ENCODE data around the gene MERTK. TPM values are rescaled to one million over a fixed set of nuclear protein-coding genes. Genes with fewer than 3 reads are reported as not detected.

The MERTK gene
- total RNA-seq, 2 experiments from 2014 or later = 0.08 to 0.19 TPM

GRCh38 chr2:112021781-112022231 is 123.4 kb downstream of the MERTK start:
- TF ChIP-seq, protein P1, sequence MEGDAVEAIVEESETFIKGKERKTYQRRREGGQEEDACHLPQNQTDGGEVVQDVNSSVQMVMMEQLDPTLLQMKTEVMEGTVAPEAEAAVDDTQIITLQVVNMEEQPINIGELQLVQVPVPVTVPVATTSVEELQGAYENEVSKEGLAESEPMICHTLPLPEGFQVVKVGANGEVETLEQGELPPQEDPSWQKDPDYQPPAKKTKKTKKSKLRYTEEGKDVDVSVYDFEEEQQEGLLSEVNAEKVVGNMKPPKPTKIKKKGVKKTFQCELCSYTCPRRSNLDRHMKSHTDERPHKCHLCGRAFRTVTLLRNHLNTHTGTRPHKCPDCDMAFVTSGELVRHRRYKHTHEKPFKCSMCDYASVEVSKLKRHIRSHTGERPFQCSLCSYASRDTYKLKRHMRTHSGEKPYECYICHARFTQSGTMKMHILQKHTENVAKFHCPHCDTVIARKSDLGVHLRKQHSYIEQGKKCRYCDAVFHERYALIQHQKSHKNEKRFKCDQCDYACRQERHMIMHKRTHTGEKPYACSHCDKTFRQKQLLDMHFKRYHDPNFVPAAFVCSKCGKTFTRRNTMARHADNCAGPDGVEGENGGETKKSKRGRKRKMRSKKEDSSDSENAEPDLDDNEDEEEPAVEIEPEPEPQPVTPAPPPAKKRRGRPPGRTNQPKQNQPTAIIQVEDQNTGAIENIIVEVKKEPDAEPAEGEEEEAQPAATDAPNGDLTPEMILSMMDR (IDR thresholded peaks at IDR 0.05) = no peak
- no peak for ATAC-seq (ENCODE audit: poor library complexity)
- Mint-ChIP-seq H3K9me3 (no peaks in the 10 kb centered on the region), H3K36me3 (ENCODE audit: low read depth) (no peaks in the 10 kb centered on the region), H3K27me3 (peaks cover 6% of the 10 kb centered on the region), H3K27ac (no peak overlapping the region), H3K4me1 (ENCODE audit: low read depth) (no peaks in the 10 kb centered on the region), H3K4me3 (no peak overlapping the region)
- Histone ChIP-seq H3K4me1 (ENCODE audit: insufficient read depth, low read length) (no peaks in the 10 kb centered on the region), H3K36me3 (ENCODE audit: insufficient read depth, low read length) (no peaks in the 10 kb centered on the region), H3K9me3 (ENCODE audit: control insufficient read depth in 1 of 2, insufficient read depth in 1 of 2, low read length in 2 of 2) (no peaks in the 10 kb centered on the region), H3K27me3 (ENCODE audit: control insufficient read depth in 1 of 2, insufficient read depth in 2 of 2, low read length in 2 of 2) (no peaks in the 10 kb centered on the region), H3K27ac (ENCODE audit: low read depth in 1 of 2, low read length in 2 of 2) (no peak overlapping the region), H3K4me3 (ENCODE audit: low read length) (no peak overlapping the region)
- POLR2A ChIA-PET = no interaction called here
- DNase-seq = no peak
- intact Hi-C loops (cut with DNase I, micrococcal nuclease) = no loop called here
- CTCF ChIA-PET = no interaction called here

GRCh38 chr2:112023707-112024106 is 125.3 kb downstream of the MERTK start:
- POLR2A ChIA-PET = no interaction called here
- H3K27ac Mint-ChIP-seq = no peak overlapping the region

GRCh38 chr2:112024231-112024630 is 125.8 kb downstream of the MERTK start:
- Mint-ChIP-seq H3K4me1 (ENCODE audit: low read depth) (no peaks in the 10 kb centered on the region), H3K4me3 (no peak overlapping the region), H3K9me3 (no peaks in the 10 kb centered on the region), H3K27me3 (peaks cover 6% of the 10 kb centered on the region), H3K27ac (no peak overlapping the region), H3K36me3 (ENCODE audit: low read depth) (no peaks in the 10 kb centered on the region)
- ChIA-PET CTCF (no interaction called here), POLR2A (no interaction called here)
- H3K9me3 ChIP-seq (ENCODE audit: control insufficient read depth in 1 of 2, insufficient read depth in 1 of 2, low read length in 2 of 2) = no peaks in the 10 kb centered on the region
- no peaks in the 10 kb centered on the region for H3K4me1 ChIP-seq (ENCODE audit: insufficient read depth, low read length)
- DNase-seq (no peak), ATAC-seq (ENCODE audit: poor library complexity) (no peak)
- intact Hi-C loops (cut with DNase I, micrococcal nuclease) = no loop called here
- no peak overlapping the region for H3K27ac ChIP-seq (ENCODE audit: low read depth in 1 of 2, low read length in 2 of 2)
- no peaks in the 10 kb centered on the region for H3K36me3 ChIP-seq (ENCODE audit: insufficient read depth, low read length)
- TF ChIP-seq, protein P1 (IDR thresholded peaks at IDR 0.05) = no peak
- H3K4me3 ChIP-seq (ENCODE audit: low read length) = no peak overlapping the region
- no peaks in the 10 kb centered on the region for H3K27me3 ChIP-seq (ENCODE audit: control insufficient read depth in 1 of 2, insufficient read depth in 2 of 2, low read length in 2 of 2)

More at GRCh38 chr2:112023707-112024106, 125.3 kb downstream of the MERTK start:
- TF ChIP-seq, protein P1 (IDR thresholded peaks at IDR 0.05) = no peak
- Mint-ChIP-seq H3K4me3 (no peak overlapping the region), H3K27me3 (peaks cover 6% of the 10 kb centered on the region), H3K36me3 (ENCODE audit: low read depth) (no peaks in the 10 kb centered on the region), H3K4me1 (ENCODE audit: low read depth) (no peaks in the 10 kb centered on the region), H3K9me3 (no peaks in the 10 kb centered on the region)
- Histone ChIP-seq H3K4me3 (ENCODE audit: low read length) (no peak overlapping the region), H3K27me3 (ENCODE audit: control insufficient read depth in 1 of 2, insufficient read depth in 2 of 2, low read length in 2 of 2) (no peaks in the 10 kb centered on the region), H3K36me3 (ENCODE audit: insufficient read depth, low read length) (no peaks in the 10 kb centered on the region), H3K27ac (ENCODE audit: low read depth in 1 of 2, low read length in 2 of 2) (no peak overlapping the region), H3K4me1 (ENCODE audit: insufficient read depth, low read length) (no peaks in the 10 kb centered on the region), H3K9me3 (ENCODE audit: control insufficient read depth in 1 of 2, insufficient read depth in 1 of 2, low read length in 2 of 2) (no peaks in the 10 kb centered on the region)
- DNase-seq = no peak
- no peak for ATAC-seq (ENCODE audit: poor library complexity)
- CTCF ChIA-PET = no interaction called here
- intact Hi-C loops (cut with DNase I, micrococcal nuclease) = no loop called here

All from CD4-positive, alpha-beta T cell (primary cell).